GM18861 (cell line): ENCODE results near the gene CENPC.
"Not testable (repeated sequence)": the region's sequence is repeated elsewhere in the genome, so short reads cannot be mapped to it uniquely, and the experiment has no call there.

Experiments
- ATAC-seq: cut with Tn5 transposase; IDR thresholded peaks from one replicate; pipeline ENCODE4 v1.9.1; 2021; ENCODE audit not compliant: unreplicated experiment

Gene CENPC

GRCh38 chr4:67545199-67546003 lies at the start of gene CENPC:
CENPC (minus strand) TSS chr4:67545503; CDS start chr4:67545355, 148 bp downstream.
- peak; percentile 90 for ATAC-seq

DNA sequence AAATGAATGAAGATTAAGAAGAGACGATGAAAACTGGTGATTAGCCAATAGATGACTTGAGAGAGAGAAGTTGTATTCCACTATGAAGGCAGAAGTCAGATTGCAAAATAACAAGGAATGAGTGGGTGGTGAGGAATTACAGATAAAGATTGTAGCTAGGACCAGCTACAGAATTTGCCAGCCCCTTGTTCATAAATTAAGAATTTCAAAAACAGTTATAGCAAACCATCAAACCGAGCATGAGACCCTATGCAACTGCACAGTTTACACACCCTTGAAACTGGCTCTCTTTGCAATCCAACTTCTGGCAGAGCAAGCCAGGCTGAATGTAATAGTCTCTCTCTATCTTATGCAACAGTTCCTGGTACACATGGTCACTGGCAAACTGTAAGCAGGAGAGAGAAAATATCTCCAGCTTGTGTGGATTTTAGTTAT lies 48.5 kb upstream of the CENPC start:
- ATAC-seq = no peak

GRCh38 chr4:67587156-67587555 lies 41.9 kb upstream of the CENPC start:
- no peak for ATAC-seq

- ATAC-seq = no peak
Measured at GRCh38 chr4:67584496-67584895, 39.2 kb upstream of the CENPC start.

DNA sequence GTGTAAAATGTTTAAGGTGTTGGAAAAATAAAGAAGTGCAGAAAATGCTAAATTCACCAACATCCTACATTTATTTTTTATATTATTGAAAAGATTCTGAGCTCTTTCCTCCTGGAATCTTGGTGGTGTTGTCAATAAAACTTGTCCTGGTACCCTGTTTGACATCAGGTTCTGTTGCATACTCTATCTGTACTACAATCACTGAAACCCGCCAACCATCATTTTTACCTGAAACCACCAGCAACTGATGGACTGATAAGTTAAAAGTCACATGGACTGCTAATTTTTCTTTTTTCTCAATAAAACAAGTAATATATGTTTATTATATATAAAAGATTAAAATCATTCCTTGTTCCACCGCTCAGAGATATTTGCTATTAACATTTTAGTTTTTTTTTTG lies 36.6 kb upstream of the CENPC start:
- ATAC-seq = no peak

DNA sequence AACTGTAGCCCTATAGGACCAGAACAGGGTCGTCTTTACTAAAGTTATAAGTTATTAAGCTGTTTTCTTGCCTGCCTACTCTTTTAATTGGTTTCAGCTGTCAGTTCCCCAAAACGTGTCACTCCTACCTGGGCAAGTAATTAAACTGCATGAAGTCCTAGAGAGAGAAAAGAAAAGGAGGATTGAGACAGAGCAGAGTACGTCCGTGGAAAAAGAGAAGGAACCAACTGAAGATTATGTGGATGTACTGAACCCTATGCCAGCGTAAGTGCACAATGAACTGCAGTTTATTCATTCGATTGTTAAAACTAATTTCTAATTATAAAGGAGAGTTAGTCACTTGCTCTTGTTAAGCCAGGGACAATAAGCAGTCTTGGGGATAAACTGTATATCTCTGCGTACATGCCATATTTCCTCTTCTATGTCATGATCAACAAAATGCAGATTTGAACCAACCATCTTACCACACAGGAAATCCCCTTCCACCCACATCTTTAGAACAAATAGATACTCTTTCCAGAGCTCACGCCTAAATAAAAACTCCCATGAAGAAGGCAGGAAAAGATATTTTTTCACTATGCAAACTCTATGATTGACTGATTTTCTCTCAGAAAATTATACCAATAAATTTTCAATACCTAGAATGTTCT lies 36.0 kb upstream of the CENPC start:
- ATAC-seq = peak; percentile 52

DNA sequence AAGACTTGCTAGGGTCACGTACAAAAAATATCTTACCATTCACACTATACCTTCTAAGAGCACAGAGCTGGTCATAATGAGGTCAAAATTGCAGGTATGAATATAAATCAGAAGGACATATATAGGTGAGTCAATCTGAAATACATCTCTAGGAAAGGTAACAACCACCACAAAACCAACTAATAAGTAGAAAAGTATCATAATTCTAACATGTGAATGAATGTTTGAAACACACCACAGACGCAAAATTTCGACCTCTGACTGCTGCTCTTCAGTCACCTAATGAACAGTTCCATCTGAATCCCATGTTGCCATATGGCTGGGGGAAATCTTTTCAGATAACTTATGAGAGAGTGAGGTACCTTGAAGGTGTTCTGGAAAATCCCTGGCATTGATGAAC lies 35.3 kb upstream of the CENPC start:
- peak; percentile 34 for ATAC-seq

DNA sequence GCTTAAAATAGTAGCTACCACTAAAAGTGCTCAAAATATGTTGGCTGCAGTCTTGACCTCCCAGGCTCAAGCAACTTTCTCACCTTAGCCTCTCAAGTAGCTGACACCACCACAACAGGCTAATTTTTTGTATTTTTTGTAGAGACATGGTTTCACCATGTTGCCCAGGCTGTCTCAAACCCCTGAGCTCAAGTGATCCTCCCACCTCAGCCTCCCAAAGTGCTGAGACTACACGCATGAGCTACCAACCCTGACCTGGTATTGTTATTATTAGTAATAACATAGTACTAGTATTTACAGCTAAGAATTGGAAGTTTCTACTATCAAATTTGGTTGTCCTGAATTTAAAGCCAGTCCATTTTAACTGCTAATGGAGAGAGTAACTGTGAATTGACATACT lies 31.2 kb upstream of the CENPC start:
- peak; percentile 28 for ATAC-seq

DNA sequence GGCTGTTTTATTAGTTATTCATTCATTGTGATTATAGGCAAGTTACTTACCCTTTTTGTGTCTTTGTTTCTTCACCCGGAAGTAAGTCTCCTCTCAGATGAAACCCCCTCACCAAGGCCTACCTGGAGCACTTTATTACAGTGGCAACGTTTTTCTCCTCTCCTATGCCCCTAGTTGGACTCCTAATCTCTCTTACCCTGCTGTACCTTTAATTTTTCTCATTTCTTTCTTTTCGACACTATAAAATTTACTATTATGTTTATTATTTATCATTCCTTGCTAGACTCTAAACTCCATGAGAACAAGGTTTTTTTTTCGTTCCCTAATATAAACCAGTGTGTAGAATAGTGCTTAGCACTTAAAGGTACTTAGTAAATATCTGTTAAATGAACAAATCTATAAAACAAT lies 30.8 kb upstream of the CENPC start:
- no peak for ATAC-seq

GRCh38 chr4:67575232-67576058 lies 30.1 kb upstream of the CENPC start:
- ATAC-seq = peak; percentile 94

DNA sequence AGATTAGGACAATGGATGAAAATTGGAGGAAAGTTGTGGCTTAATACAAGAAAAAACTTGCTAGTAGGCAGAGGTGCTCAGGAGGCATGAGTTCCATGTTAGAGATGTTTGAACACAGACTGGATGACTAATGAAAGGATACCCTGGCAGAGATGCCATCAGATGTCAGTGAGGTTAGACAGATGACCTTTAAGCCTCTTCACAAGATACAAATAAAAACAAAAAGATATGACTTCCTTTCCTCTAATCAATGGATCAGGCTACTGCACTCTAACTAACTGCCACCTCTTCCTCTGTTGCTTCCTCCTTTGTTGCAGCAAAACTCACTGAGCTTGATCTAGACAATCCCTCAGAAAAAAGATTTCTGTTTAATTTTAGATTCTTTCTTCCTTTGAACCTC lies 27.9 kb upstream of the CENPC start:
- ATAC-seq = no peak

DNA sequence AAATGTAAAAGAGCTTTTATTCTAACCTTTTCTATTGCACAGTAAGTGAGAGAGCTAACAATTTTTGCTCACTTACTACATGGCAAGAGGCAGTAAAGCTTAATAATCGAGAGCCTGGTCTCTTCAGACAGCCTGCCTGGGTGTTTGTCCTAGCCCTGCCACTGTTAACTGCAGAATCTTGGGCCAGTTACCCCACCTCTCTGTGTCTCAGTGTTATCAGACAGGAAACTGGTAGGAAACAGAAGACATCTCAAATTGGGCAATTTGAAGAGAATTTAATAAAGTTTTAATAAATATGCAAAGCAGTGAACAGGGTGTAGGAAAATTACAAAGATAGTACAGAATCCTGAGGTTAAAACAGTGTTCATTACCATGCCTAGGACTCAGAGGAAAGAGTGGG lies 26.7 kb upstream of the CENPC start:
- no peak for ATAC-seq

DNA sequence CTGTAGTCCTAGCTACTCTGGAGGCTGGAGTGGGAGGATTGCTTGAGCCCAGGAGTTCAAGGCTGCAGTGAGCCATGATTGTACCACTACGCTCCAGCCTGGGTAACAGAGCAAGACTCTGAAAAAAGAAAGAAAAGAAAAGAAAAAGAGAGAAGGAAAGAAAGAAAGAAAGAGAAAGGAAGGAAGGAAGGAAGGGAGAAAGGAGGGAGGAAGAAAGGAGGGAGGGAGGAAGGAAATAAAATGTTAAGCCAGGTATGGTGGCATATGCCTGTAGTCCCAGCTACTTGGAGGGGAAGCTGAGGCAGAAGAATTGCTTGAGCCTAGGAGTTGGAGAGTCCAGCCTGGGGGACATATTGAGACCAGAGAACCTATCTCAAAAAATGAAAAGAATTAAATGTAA lies 25.2 kb upstream of the CENPC start:
- ATAC-seq = no peak

DNA sequence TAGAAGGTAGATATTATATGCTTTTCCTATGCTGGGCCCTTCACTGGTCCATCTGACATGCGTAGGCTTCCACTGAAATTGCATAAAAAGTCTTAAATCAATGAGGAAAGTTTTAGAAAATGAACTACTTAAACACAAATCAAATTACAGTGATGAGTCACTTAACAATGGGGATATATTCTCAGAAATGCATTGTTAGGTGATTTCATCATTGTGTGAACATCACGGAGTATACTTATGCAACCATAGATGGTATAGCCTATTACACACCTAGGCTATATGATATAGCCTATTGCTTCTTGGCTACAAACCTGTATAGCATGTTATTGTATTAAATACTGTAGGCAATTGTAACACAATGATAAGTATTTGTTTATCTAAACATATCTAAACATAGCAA lies 23.5 kb upstream of the CENPC start:
- no peak for ATAC-seq

DNA sequence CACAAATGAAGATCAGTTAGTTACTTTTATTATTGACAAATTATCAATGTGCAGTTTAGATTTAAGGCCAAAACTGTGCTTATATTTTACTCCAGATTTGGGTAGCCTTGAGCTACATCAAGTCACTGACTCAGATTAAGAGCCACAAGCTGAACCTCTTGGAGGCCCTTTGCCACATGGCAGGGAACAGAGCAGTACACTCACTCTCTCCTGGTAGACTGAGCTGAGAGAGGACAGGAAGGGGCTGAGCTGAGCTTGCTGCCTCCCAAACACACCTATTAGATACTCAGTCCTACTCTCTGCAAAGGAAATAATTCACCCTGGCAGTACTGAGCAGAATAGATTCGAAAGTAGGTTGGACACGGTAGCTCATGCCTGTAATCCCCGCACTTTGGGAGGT lies 21.0 kb upstream of the CENPC start:
- ATAC-seq = no peak

GRCh38 chr4:67565284-67565683 lies 20.0 kb upstream of the CENPC start:
- no peak for ATAC-seq

GRCh38 chr4:67558493-67558892 lies 13.2 kb upstream of the CENPC start, which contains the start of gene STAP1:
STAP1 (plus strand) TSS chr4:67558727; CDS start chr4:67558810, 83 bp downstream.
- ATAC-seq = peak; percentile 42

DNA sequence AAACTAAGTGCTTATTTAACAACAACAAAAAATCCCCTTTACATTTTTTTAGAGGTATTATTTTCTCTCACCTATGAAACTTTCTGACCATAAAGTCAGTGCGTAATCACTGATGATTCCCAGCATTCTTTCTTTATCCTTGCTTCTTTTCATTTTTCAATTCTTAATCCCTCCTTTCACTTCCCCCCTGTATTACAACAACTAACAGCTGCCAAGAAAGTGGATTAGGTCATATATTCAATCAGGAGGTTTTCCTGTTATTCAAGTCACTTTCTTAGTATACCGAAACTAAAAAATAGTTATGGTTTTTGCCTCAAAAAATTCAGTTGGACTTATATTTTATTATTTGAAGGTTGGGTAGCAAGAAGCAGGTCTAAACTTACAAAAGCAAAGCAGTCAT lies 11.1 kb upstream of the CENPC start:
- ATAC-seq = no peak

DNA sequence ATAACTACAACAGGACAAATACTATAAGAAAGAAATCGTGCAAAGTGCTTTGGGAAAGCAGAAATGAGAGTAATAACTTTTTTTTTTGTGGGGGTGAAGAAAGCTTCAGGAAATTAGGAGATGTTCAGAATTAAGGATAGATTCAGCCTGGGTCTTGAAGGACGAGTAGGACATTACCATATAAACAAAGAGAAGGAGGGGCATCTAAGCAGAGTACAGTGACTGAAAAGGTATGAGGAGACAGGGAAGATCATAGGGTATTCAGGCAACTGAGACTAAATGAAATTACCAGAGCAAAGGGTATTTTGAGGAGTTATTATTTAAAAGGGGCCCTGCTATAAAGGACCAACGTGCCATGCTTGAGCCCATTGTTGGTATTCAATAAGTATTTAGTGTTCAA lies 10.1 kb upstream of the CENPC start:
- no peak for ATAC-seq

DNA sequence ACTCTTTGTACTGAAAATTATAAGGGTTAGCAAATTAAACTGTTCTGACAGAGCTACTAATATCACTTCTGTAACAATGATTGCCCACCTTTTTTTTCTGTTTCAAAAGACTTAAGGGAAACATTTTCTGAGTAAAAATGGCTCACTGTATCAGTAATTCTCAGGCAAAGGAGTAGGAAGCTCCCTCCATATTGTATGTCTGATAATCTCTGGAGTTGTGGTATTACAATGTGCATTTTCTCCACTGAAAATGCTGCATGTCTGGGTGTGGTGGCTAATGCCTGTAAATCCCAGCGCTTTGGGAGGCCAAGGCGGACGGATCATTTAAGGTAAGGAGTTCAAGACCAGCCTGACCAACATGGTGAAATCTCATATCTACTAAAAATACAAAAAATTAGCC lies 8.8 kb upstream of the CENPC start:
- ATAC-seq = no peak

DNA sequence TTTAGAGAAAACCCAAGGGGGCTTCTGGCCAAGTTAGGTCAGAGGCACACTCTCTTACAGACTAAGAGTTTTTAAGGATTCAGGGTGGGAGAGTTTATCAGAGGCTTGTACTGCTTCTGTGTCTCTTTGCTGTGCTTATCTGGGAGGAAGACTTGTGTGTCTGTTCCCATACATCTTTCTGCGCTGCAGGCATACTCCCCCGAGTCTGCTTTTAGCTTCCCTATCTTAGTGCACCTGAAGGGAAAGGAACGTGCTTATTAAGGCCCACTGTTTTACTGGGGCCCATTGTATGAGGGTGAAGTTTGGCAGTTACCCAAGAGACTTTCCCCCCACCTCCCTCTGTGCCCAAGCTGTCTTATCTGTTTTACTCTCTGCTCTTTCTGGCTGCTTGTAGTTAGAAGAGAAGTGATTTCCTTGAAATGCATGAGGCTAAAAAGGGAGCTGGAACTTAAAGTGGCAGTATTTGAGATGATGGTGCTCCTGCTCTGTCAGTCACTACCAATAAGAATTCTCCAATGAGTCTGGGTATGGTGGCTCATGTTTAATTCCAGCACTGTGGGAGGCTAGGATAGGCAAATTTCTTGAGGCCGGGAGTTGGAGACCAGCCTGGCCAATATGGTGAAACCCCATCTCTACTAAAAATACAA lies 7.0 kb upstream of the CENPC start:
- ATAC-seq = not testable (repeated sequence)
